ENCODE measurements around the gene SUCNR1.

- no peak for TF ChIP-seq CTCF (IDR thresholded peaks at IDR 0.05)
- TF ChIP-seq POLR2A (IDR thresholded peaks at IDR 0.05), result no peak
Measured at GRCh38 chr3:151856641-151857040, 16.8 kb upstream of the SUCNR1 start.
